H1 (cell line): ENCODE data around the gene CASKIN2. TPM values are rescaled to one million over a fixed set of nuclear protein-coding genes. Genes with fewer than 3 reads are reported as not detected.

Experiments
- CTCF ChIA-PET: fragments of 300-600 bp; sonication (Branson Sonifier 250); formaldehyde crosslinking; loops from one replicate; lab custom pipeline; 2021; ENCODE audit not compliant: partially characterized antibody; lab: Charles Lee
- POLR2A ChIA-PET: fragments of 300-600 bp; sonication (Branson Sonifier 250); formaldehyde crosslinking; loops from one replicate; lab custom pipeline; 2021; ENCODE audit warnings: inconsistent platforms; ENCODE audit not compliant: partially characterized antibody; lab: Charles Lee
- DNase-seq, 2 experiments: peaks; one replicate each; pipeline versions ENCODE4 v3.0.0 to v3.0.0-alpha.2; 2010 to 2022; ENCODE audit warnings: low spot score in 2 of 2, low read depth in 1 of 2, mixed read lengths in 1 of 2
- FAIRE-seq: peaks from 2 replicates; lab custom pipeline; 2011; peaks lifted over from hg19 to GRCh38; lab: Jason Lieb, UNC
- H2AFZ ChIP-seq: 2 replicates; pipeline ENCODE4 v1.8.1; 2012; ENCODE audit warnings: low read length, inconsistent platforms
- H2AK5ac ChIP-seq: 2 replicates; pipeline ENCODE4 v1.6.1; 2013; ENCODE audit warnings: low read depth, low read length
- H2BK120ac ChIP-seq: replicated peaks from 2 replicates; pipeline ENCODE3; 2013; ENCODE audit warnings: low read depth, low read length, inconsistent platforms
- H2BK12ac ChIP-seq: 2 replicates; pipeline ENCODE4 v1.6.1; 2013; ENCODE audit warnings: low read depth, low read length
- H2BK15ac ChIP-seq: 2 replicates; pipeline ENCODE4 v1.6.1; 2013; ENCODE audit warnings: low read length
- H2BK20ac ChIP-seq: 2 replicates; pipeline ENCODE4 v1.6.1; 2013; ENCODE audit warnings: low read length
- H2BK5ac ChIP-seq: 2 replicates; pipeline ENCODE4 v1.6.1; 2013; ENCODE audit warnings: low read depth, low read length
- H3K14ac ChIP-seq: 2 replicates; pipeline ENCODE4 v1.6.1; 2013; ENCODE audit warnings: inconsistent platforms; ENCODE audit not compliant: insufficient read length
- H3K18ac ChIP-seq: 2 replicates; pipeline ENCODE4 v1.6.1; 2013; ENCODE audit warnings: low read length; ENCODE audit errors: extremely low read depth
- H3K23ac ChIP-seq: 2 replicates; pipeline ENCODE4 v1.6.1; 2013; ENCODE audit warnings: inconsistent platforms; ENCODE audit not compliant: insufficient read length
- H3K23me2 ChIP-seq: 2 replicates; pipeline ENCODE4 v1.6.1; 2013; ENCODE audit warnings: low read depth, low read length
- H3K27ac ChIP-seq: 2 replicates; pipeline ENCODE4 v1.6.1; 2011; ENCODE audit warnings: low read depth, low read length, inconsistent platforms
- H3K27me3 ChIP-seq, 4 experiments: replicated peaks in 1 of 4; 1 replicate in 1 of 4; 2 replicates in 3 of 4; pipeline versions ENCODE4 v1.6.1 to v1.8.1; 2011 to 2013; ENCODE audit warnings: low read length in 3 of 4, mild to moderate bottlenecking in 3 of 4, inconsistent platforms in 2 of 4, mixed read lengths in 2 of 4, moderate library complexity in 1 of 4; ENCODE audit not compliant: control insufficient read depth in 3 of 4, insufficient read depth in 3 of 4; ENCODE audit errors: extremely low read depth in 1 of 4
- H3K36me3 ChIP-seq, 4 experiments: 2 replicates each; pipeline versions ENCODE4 v1.6.1 to v1.8.1; 2011 to 2013; ENCODE audit warnings: mild to moderate bottlenecking in 4 of 4, low read length in 3 of 4, moderate library complexity in 2 of 4, control low read depth in 1 of 4, inconsistent platforms in 1 of 4; ENCODE audit not compliant: insufficient read depth in 4 of 4, control insufficient read depth in 2 of 4
- H3K4ac ChIP-seq: replicated peaks from 2 replicates; pipeline ENCODE3; 2013; ENCODE audit warnings: low read length, low read depth, mixed read lengths, inconsistent platforms; ENCODE audit not compliant: insufficient read length
- H3K4me1 ChIP-seq, 4 experiments: replicated peaks in 1 of 4; 1 replicate in 1 of 4; 2 replicates in 3 of 4; pipeline versions ENCODE4 v1.6.1 to v1.8.1; 2011 to 2013; ENCODE audit warnings: low read length in 3 of 4, inconsistent platforms in 2 of 4, mixed read lengths in 1 of 4; ENCODE audit not compliant: insufficient read depth in 4 of 4, control insufficient read depth in 3 of 4
- H3K4me2 ChIP-seq, 2 experiments: 2 replicates each; pipeline versions ENCODE4 v1.6.1 to v1.8.1; 2011 to 2013; ENCODE audit warnings: low read depth in 2 of 2, low read length in 2 of 2, control low read depth in 1 of 2, inconsistent platforms in 1 of 2, mild to moderate bottlenecking in 1 of 2; ENCODE audit not compliant: insufficient read depth in 1 of 2
- H3K4me3 ChIP-seq, 4 experiments: fragments of 200-600, 300-600 bp in 1 of 4; sonication (generic), shearing (Covaris generic), sonication (Bioruptor Twin) in 1 of 4; 2 replicates each; pipeline versions ENCODE4 v1.5.1 to v1.8.1; 2011 to 2016; ENCODE audit warnings: low read length in 4 of 4, low read depth in 3 of 4, control low read depth in 2 of 4, inconsistent platforms in 2 of 4, mild to moderate bottlenecking in 2 of 4, mixed read lengths in 1 of 4, moderate library complexity in 1 of 4; ENCODE audit not compliant: insufficient read depth in 2 of 4; ENCODE audit errors: extremely low read depth in 1 of 4
- H3K56ac ChIP-seq: replicated peaks from 2 replicates; pipeline ENCODE3; 2013; ENCODE audit warnings: low read depth, mild to moderate bottlenecking, mixed read lengths, low read length, inconsistent platforms; ENCODE audit not compliant: insufficient read length
- H3K79me1 ChIP-seq: 2 replicates; pipeline ENCODE4 v1.6.1; 2013; ENCODE audit warnings: low read depth, low read length, control low read depth
- H3K79me2 ChIP-seq, 2 experiments: 2 replicates each; pipeline versions ENCODE4 v1.6.1 to v1.8.1; 2012 to 2013; ENCODE audit warnings: low read length in 2 of 2, mild to moderate bottlenecking in 2 of 2, inconsistent platforms in 1 of 2; ENCODE audit not compliant: insufficient read depth in 2 of 2, control insufficient read depth in 1 of 2
- H3K9ac ChIP-seq, 4 experiments: replicated peaks in 1 of 4; 1 replicate in 1 of 4; 2 replicates in 3 of 4; pipeline versions ENCODE4 v1.6.1 to v1.8.1; 2011 to 2013; ENCODE audit warnings: low read depth in 3 of 4, low read length in 3 of 4, control low read depth in 2 of 4, mild to moderate bottlenecking in 2 of 4, moderate library complexity in 2 of 4, inconsistent platforms in 1 of 4; ENCODE audit errors: extremely low read depth in 1 of 4
- H3K9me3 ChIP-seq, 2 experiments: 2 replicates each; pipeline versions ENCODE4 v1.6.1 to v1.8.1; 2012 to 2013; ENCODE audit warnings: mild to moderate bottlenecking in 2 of 2, moderate library complexity in 2 of 2, control low read depth in 1 of 2, inconsistent platforms in 1 of 2, low read depth in 1 of 2, low read length in 1 of 2, mixed read lengths in 1 of 2; ENCODE audit not compliant: insufficient read depth in 2 of 2
- H4K20me1 ChIP-seq, 2 experiments: replicated peaks in 1 of 2; 2 replicates each; pipeline versions ENCODE3 to v1.8.1; 2011 to 2013; ENCODE audit warnings: inconsistent platforms in 2 of 2, low read length in 2 of 2, mild to moderate bottlenecking in 1 of 2; ENCODE audit not compliant: insufficient read depth in 2 of 2, control insufficient read depth in 1 of 2
- H4K5ac ChIP-seq: 2 replicates; pipeline ENCODE4 v1.6.1; 2013; ENCODE audit warnings: low read length, low read depth, mixed read lengths, inconsistent platforms; ENCODE audit not compliant: insufficient read length
- H4K8ac ChIP-seq: 2 replicates; pipeline ENCODE4 v1.8.0; 2013; ENCODE audit warnings: mild to moderate bottlenecking, moderate library complexity, low read length, inconsistent platforms; ENCODE audit not compliant: insufficient read depth; ENCODE audit errors: extremely low read depth
- H4K91ac ChIP-seq: replicated peaks from 2 replicates; pipeline ENCODE3; 2013; ENCODE audit warnings: low read length, mixed read lengths, inconsistent platforms; ENCODE audit not compliant: insufficient read length
- BCL11A ChIP-seq, 2 experiments: IDR thresholded peaks; one replicate each; pipeline ENCODE4 v1.6.1; 2011; ENCODE audit warnings: low read depth in 2 of 2, low read length in 2 of 2, mild to moderate bottlenecking in 2 of 2
- JUN ChIP-seq: IDR thresholded peaks from 2 replicates; pipeline ENCODE4 v1.6.1; 2011; ENCODE audit warnings: low read depth, mild to moderate bottlenecking, improper control_type of control experiment, low read length
- MAX ChIP-seq: IDR thresholded peaks from 2 replicates; pipeline ENCODE4 v1.6.1; 2012; ENCODE audit warnings: inconsistent platforms
- PHF8 ChIP-seq: fragments of 200-600 bp; sonication (generic); conservative IDR thresholded peaks from 2 replicates; pipeline ENCODE4 v1.7.1; 2012; ENCODE audit warnings: low read depth, mild to moderate bottlenecking, inconsistent platforms, low read length, moderate library complexity
- RBBP5 ChIP-seq: IDR thresholded peaks from 2 replicates; pipeline ENCODE4 v1.7.1; 2012; ENCODE audit warnings: low read depth, mild to moderate bottlenecking, inconsistent platforms, low read length, moderate library complexity, borderline replicate concordance
- RXRA ChIP-seq: IDR thresholded peaks from 2 replicates; pipeline ENCODE4 v1.6.1; 2011; ENCODE audit warnings: low read depth, mild to moderate bottlenecking, low read length, moderate library complexity; ENCODE audit not compliant: insufficient read depth
- SP1 ChIP-seq: IDR thresholded peaks from 2 replicates; pipeline ENCODE4 v1.6.1; 2011; ENCODE audit warnings: low read depth, low read length
- TCF12 ChIP-seq: IDR thresholded peaks from 2 replicates; pipeline ENCODE4 v1.6.1; 2011; ENCODE audit warnings: low read depth, mild to moderate bottlenecking, low read length
- WGBS, 2 experiments: shearing (Covaris generic) in 1 of 2; methylation state at CpG; one replicate each; pipeline versions ENCODE4 v1.1.6 to v1.1.7; 2013 to 2015; ENCODE audit warnings: low lambda C conversion rate in 2 of 2, mixed read lengths in 2 of 2, inconsistent platforms in 1 of 2, low coverage in 1 of 2, missing lambda C conversion rate in 1 of 2; ENCODE audit not compliant: insufficient replicate concordance in 2 of 2, insufficient coverage in 1 of 2, insufficient read length in 1 of 2; ENCODE audit errors: extremely low coverage in 1 of 2, missing lambda C conversion rate in 1 of 2; 5-methylcytosine and 5-hydroxymethylcytosine counted together
- polyA plus RNA-seq, 7 experiments: library from polyadenylated mRNA; depleted of rRNA in 3 of 7; stranded (reverse) in 5 of 7; unstranded in 2 of 7; fragments of >200 nt in 5 of 7; fragments of 200-250 nt in 2 of 7; gene quantifications; 1 replicate in 5 of 7; 2 replicates in 1 of 7; 4 replicates in 1 of 7; pipeline versions ENCODE4 v1.2.1 to v1.2.3, GENCODE V29; 2011 to 2013; ENCODE audit warnings: missing spikeins in 2 of 7, mixed read lengths in 2 of 7
- total RNA-seq: library from RNA; stranded (reverse); fragmentation: NEBNext Ultra II Directional; extraction: Animal tissue kit (Norgen Biotek cat#: 25700); gene quantifications from 2 replicates; pipeline ENCODE4 v1.2.1, GENCODE V29; 2021

CASKIN2 gene
- total and polyA plus RNA-seq, 2 of the 8 experiments (the other 6 are each of a cell fraction or from before 2014, with no cell fraction given) = 6.7 to 32.3 TPM

DNA sequence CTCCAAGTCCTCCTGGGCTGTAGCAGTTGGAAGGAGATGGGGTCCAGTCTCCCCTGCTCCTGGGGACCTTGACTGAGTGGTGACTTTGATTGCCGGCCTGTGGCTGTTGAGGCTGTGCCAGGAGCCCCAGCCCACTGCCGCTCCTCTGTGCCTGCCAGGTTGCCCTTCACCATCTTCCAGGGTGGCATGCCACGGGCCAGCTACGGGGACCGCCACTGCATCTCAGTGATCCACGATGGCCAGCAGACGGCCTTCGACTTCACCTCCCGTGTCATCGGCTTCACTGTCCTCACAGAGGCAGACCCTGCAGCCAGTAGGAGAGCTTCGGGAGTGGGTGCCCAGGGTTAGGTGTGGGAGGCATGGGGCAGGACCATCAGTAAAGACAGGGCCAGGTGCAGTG lies 48.9 kb upstream of the CASKIN2 start:
- FAIRE-seq = no peak
- no peaks in the 10 kb centered on the region for H3K27me3 ChIP-seq

More for the DNA sequence above, 48.9 kb upstream of the CASKIN2 start:
- H4K8ac ChIP-seq = no peak overlapping the region; the same call in 1 of the 2 replicates
- H3K4me3 ChIP-seq = no peak overlapping the region
- H3K56ac ChIP-seq = no peak overlapping the region
- H3K27ac ChIP-seq = no peak overlapping the region
- H2BK12ac ChIP-seq = no peak overlapping the region
- H2BK120ac ChIP-seq = no peak overlapping the region
- no peak overlapping the region for H2BK15ac ChIP-seq
- H3K23ac ChIP-seq = no peak overlapping the region
- no peaks in the 10 kb centered on the region for H3K23me2 ChIP-seq
- no peak overlapping the region for H4K91ac ChIP-seq
- CTCF ChIA-PET = interaction anchor here (1.1 to 1.8 kb wide), 2 partner anchors 11 to 53 kb away, joined by 4 to 6 read pairs; no protein-coding TSS in a partner anchor
- H3K36me3 ChIP-seq = peaks cover 3 to 15% (median 10%) of the 10 kb centered on the region in 4 experiments
- H3K14ac ChIP-seq = no peak overlapping the region
- H2AK5ac ChIP-seq = no peak overlapping the region
- H4K5ac ChIP-seq = no peak overlapping the region
- H3K79me2 ChIP-seq = no peaks in the 10 kb centered on the region
- H3K4me2 ChIP-seq = no peak overlapping the region
- POLR2A ChIA-PET = no interaction called here
- H3K79me1 ChIP-seq = no peaks in the 10 kb centered on the region
- H3K18ac ChIP-seq = no peak overlapping the region
- no peak for DNase-seq
- no peak overlapping the region for H2AFZ ChIP-seq
- 95% methylated on average over 11 of the region's 11 CpGs; no CpG with 5 or more reads in 1 of the 2 experiments for WGBS, 2 experiments
- no peak overlapping the region for H3K9ac ChIP-seq
- H2BK5ac ChIP-seq = no peak overlapping the region
- no peak overlapping the region for H2BK20ac ChIP-seq
- TF ChIP-seq JUN (no peak), TCF12 (no peak), RXRA (no peak), PHF8 (no peak), RBBP5 (no peak), SP1 (no peak), MAX (no peak), BCL11A (IDR thresholded peaks at IDR 0.05; ENCODE audit: low read depth in 2 of 2, low read length in 2 of 2) (no peak)
- H3K9me3 ChIP-seq = no peaks in the 10 kb centered on the region
- H3K4me1 ChIP-seq = no peaks in the 10 kb centered on the region
- no peak overlapping the region for H3K4ac ChIP-seq
- peaks cover 0 to 7% of the 10 kb centered on the region in 2 experiments for H4K20me1 ChIP-seq
